Lower leg skin (tissue), 3 donors: Measurements from ENCODE around the gene KLHL4.

Experiments used
- CTCF ChIP-seq, 3 donors: fragments of 450-650 bp; IDR thresholded peaks; one replicate each; pipeline ENCODE4 v1.5.1; 2016; ENCODE audit warnings: antibody characterized with exemption in 3 of 3, mild to moderate bottlenecking in 3 of 3, moderate library complexity in 2 of 3
- POLR2A ChIP-seq, 2 donors: fragments of 450-650 bp; IDR thresholded peaks; one replicate each; pipeline ENCODE4 v1.6.1; 2016 to 2017; ENCODE audit warnings: antibody characterized with exemption in 2 of 2, mild to moderate bottlenecking in 1 of 2, moderate library complexity in 1 of 2

- TF ChIP-seq CTCF (IDR thresholded peaks at IDR 0.05) (no peak), POLR2A (IDR thresholded peaks at IDR 0.05) (no peak)
Measured at GRCh38 chrX:87580862-87581261, 63.3 kb downstream of the KLHL4 start.
